SU-DHL-6 (cell line): Measurements from ENCODE around the gene TOMM40L.

Source experiments
- H2AFZ ChIP-seq: fragments of 200-600 bp; sonication (generic); 2 replicates; pipeline ENCODE4 v1.6.1; 2014; ENCODE audit warnings: low read depth, mild to moderate bottlenecking, moderate library complexity, mixed read lengths, antibody characterized with exemption, low read length; ENCODE audit not compliant: severe bottlenecking
- H3F3A ChIP-seq: fragments of 200-600 bp; shearing (Covaris generic); 2 replicates; pipeline ENCODE4 v1.6.0; 2016; ENCODE audit warnings: antibody characterized with exemption, mild to moderate bottlenecking; ENCODE audit not compliant: insufficient read depth
- H3K27ac ChIP-seq: fragments of 200-600 bp; sonication (generic); 2 replicates; pipeline ENCODE4 v1.5.1; 2016; ENCODE audit warnings: low read depth, mild to moderate bottlenecking, low read length, moderate library complexity, mixed read lengths
- H3K27me3 ChIP-seq: fragments of 200-600 bp; sonication (generic), shearing (Covaris generic); 2 replicates; pipeline ENCODE4 v1.6.0; 2014; ENCODE audit warnings: mild to moderate bottlenecking, low read length
- H3K36me3 ChIP-seq: fragments of 200-600 bp; sonication (generic); 2 replicates; pipeline ENCODE4 v1.6.1; 2014; ENCODE audit warnings: mild to moderate bottlenecking, low read length, mixed read lengths
- H3K4me2 ChIP-seq: fragments of 300-600, 200-600 bp; shearing (Covaris generic), sonication (generic); 2 replicates; pipeline ENCODE4 v1.6.0; 2014; ENCODE audit warnings: low read length, low read depth, mild to moderate bottlenecking; ENCODE audit not compliant: poor library complexity, severe bottlenecking
- H3K4me3 ChIP-seq: fragments of 200-600 bp; sonication (generic); 2 replicates; pipeline ENCODE4 v1.5.1; 2014; ENCODE audit warnings: antibody characterized with exemption, low read length, mild to moderate bottlenecking, mixed read lengths; ENCODE audit not compliant: insufficient read depth, poor library complexity, severe bottlenecking
- H3K79me2 ChIP-seq: fragments of 200-600 bp; sonication (generic); 2 replicates; pipeline ENCODE4 v1.6.1; 2014; ENCODE audit warnings: mild to moderate bottlenecking, low read length, moderate library complexity; ENCODE audit not compliant: insufficient read depth
- H3K9ac ChIP-seq: fragments of 200-600 bp; sonication (generic); 2 replicates; pipeline ENCODE4 v1.7.0; 2014; ENCODE audit warnings: mild to moderate bottlenecking, low read length
- H3K9me2 ChIP-seq: fragments of 200-600 bp; sonication (generic); replicated peaks from 2 replicates; pipeline ENCODE4 v1.6.1; 2014; ENCODE audit warnings: low read length; ENCODE audit not compliant: insufficient read depth
- H3K9me3 ChIP-seq: fragments of 200-600 bp; sonication (generic); 2 replicates; pipeline ENCODE4 v1.6.1; 2014; ENCODE audit warnings: low read length, mixed read lengths; ENCODE audit not compliant: insufficient read depth
- H4K20me1 ChIP-seq: fragments of 200-600 bp; sonication (generic); 2 replicates; pipeline ENCODE4 v1.6.1; 2014; ENCODE audit warnings: low read depth, mild to moderate bottlenecking, antibody characterized with exemption, low read length, moderate library complexity, mixed read lengths
- EZH2phosphoT487 ChIP-seq: fragments of 200-600 bp; sonication (generic), shearing (Covaris generic); conservative IDR thresholded peaks from 2 replicates; pipeline ENCODE4 v1.6.1; 2018; ENCODE audit warnings: mild to moderate bottlenecking, antibody characterized with exemption, low read length, moderate library complexity, mixed read lengths
- TF ChIP-seq, protein P1 (sequence below): fragments of 200-600 bp; sonication (generic); IDR thresholded peaks from one replicate; pipeline ENCODE4 v1.5.1; 2017; ENCODE audit warnings: antibody characterized with exemption, mild to moderate bottlenecking, low read length, moderate library complexity; ENCODE audit not compliant: insufficient read depth, poor library complexity, severe bottlenecking

TOMM40L gene

DNA sequence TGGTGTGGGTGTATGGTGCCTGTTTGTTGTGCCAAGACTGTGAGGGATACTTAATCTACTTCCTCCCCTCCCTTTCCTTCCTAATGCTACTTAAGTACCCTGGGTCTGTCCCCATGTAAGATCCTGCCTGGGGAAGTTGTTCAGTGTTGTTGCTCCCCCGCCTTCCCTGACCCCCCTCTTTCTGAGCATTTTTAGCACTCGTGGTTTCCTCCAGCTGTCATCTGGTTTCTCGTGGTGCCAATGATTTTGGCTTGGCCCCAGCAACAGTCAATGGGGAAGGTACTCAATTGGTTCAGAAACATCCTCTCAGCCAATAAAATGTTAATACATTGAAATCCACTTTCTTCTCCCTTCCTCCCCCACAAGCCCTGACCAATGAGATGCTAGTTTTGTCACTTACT, 40.6 kb upstream of the TOMM40L start:
- H3F3A ChIP-seq = peaks cover 4% of the 10 kb centered on the region; the same call in 1 of the 2 replicates
- peak overlapping the region; percentile 46 for H3K27ac ChIP-seq
- H3K9me2 ChIP-seq = no peaks in the 10 kb centered on the region
- H3K4me2 ChIP-seq = peak overlapping the region; percentile 46
- no peaks in the 10 kb centered on the region for H3K27me3 ChIP-seq
- H3K36me3 ChIP-seq = no peaks in the 10 kb centered on the region
- H3K9ac ChIP-seq = no peak overlapping the region
- H3K4me3 ChIP-seq = no peak overlapping the region
- no peaks in the 10 kb centered on the region for H3K79me2 ChIP-seq
- H3K9me3 ChIP-seq = no peaks in the 10 kb centered on the region
- peak overlapping the region; percentile 66 for H2AFZ ChIP-seq
- no peak for TF ChIP-seq EZH2phosphoT487
- TF ChIP-seq, protein P1, sequence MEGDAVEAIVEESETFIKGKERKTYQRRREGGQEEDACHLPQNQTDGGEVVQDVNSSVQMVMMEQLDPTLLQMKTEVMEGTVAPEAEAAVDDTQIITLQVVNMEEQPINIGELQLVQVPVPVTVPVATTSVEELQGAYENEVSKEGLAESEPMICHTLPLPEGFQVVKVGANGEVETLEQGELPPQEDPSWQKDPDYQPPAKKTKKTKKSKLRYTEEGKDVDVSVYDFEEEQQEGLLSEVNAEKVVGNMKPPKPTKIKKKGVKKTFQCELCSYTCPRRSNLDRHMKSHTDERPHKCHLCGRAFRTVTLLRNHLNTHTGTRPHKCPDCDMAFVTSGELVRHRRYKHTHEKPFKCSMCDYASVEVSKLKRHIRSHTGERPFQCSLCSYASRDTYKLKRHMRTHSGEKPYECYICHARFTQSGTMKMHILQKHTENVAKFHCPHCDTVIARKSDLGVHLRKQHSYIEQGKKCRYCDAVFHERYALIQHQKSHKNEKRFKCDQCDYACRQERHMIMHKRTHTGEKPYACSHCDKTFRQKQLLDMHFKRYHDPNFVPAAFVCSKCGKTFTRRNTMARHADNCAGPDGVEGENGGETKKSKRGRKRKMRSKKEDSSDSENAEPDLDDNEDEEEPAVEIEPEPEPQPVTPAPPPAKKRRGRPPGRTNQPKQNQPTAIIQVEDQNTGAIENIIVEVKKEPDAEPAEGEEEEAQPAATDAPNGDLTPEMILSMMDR = no peak
- H4K20me1 ChIP-seq = no peaks in the 10 kb centered on the region

DNA sequence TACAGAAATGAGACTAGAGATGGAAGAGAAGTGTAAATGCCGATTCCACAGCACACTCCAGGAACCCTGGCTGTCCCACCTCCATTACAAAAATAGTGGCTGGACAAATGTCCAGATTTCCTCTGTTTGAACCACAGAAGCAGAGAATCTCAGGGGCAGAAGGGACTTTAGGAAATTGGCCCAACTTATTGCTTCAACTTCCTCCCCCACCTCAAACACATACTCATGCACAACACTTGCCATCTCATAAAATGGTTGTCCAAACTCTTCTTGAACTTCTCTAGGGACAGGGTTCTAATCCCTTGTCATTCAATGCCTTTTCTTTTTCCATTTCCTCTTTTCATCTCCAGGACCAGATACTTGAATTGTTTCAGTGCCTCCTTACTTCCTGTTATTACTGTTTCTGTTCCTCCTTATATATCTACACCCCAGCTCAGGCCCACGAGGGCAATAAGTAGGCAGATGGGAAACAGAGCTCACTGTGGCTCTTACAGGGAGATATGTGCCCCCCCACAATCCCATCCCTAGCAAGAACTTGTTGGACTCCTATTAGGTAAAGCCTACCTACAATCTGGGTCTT, 40.0 kb upstream of the TOMM40L start:
- H2AFZ ChIP-seq = peak overlapping the region; percentile 66
- H3K9ac ChIP-seq = no peak overlapping the region

DNA sequence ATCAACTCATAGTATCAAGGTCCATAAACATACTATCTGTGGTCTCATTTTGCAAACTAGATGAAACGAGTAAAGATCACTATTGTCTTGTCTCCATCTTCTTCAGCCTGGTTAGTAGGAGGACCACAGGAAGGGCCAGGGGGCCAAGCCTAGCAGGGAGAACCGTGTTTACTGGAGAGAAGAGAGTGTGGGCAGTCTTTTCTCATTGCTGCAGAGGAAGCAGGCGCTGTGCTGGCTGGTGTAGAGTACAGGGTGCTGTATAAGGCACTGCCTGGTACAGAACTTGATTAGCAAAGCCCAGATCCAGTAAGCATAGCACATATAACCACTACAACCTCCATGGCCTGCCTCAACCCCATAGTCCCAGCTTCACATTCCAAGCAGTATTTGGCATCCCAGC, 38.5 kb upstream of the TOMM40L start:
- Histone ChIP-seq H3K27ac (no peak overlapping the region), H3K9ac (no peak overlapping the region), H3K4me2 (no peak overlapping the region)

More for the DNA sequence above, 40.0 kb upstream of the TOMM40L start:
- H3K9me2 ChIP-seq = no peaks in the 10 kb centered on the region
- no peaks in the 10 kb centered on the region for H3K36me3 ChIP-seq
- H3K79me2 ChIP-seq = no peaks in the 10 kb centered on the region
- H3K4me3 ChIP-seq = peak overlapping the region; percentile 9
- peak overlapping the region; percentile 46 for H3K4me2 ChIP-seq
- H3F3A ChIP-seq = peaks cover 4% of the 10 kb centered on the region; the same call in 1 of the 2 replicates
- no peaks in the 10 kb centered on the region for H4K20me1 ChIP-seq
- no peaks in the 10 kb centered on the region for H3K27me3 ChIP-seq
- no peaks in the 10 kb centered on the region for H3K9me3 ChIP-seq
- no peak for TF ChIP-seq EZH2phosphoT487
- TF ChIP-seq, protein P1 = no peak
- peak overlapping the region; percentile 46 for H3K27ac ChIP-seq

More for the DNA sequence above, 38.5 kb upstream of the TOMM40L start:
- no peaks in the 10 kb centered on the region for H3K9me2 ChIP-seq
- no peaks in the 10 kb centered on the region for H3K9me3 ChIP-seq
- peaks cover 4% of the 10 kb centered on the region; the same call in 1 of the 2 replicates for H3F3A ChIP-seq
- TF ChIP-seq, protein P1 = no peak
- TF ChIP-seq EZH2phosphoT487 = no peak
- H3K79me2 ChIP-seq = no peaks in the 10 kb centered on the region
- H2AFZ ChIP-seq = no peak overlapping the region
- H3K27me3 ChIP-seq = no peaks in the 10 kb centered on the region
- no peaks in the 10 kb centered on the region for H4K20me1 ChIP-seq
- no peaks in the 10 kb centered on the region for H3K36me3 ChIP-seq
- H3K4me3 ChIP-seq = no peak overlapping the region
